ENCODE data around the gene SPATS2L.

The SPATS2L gene

GRCh38 chr2:200379481-200380090, 73.1 kb downstream of the SPATS2L start:
- TF ChIP-seq, protein P1, sequence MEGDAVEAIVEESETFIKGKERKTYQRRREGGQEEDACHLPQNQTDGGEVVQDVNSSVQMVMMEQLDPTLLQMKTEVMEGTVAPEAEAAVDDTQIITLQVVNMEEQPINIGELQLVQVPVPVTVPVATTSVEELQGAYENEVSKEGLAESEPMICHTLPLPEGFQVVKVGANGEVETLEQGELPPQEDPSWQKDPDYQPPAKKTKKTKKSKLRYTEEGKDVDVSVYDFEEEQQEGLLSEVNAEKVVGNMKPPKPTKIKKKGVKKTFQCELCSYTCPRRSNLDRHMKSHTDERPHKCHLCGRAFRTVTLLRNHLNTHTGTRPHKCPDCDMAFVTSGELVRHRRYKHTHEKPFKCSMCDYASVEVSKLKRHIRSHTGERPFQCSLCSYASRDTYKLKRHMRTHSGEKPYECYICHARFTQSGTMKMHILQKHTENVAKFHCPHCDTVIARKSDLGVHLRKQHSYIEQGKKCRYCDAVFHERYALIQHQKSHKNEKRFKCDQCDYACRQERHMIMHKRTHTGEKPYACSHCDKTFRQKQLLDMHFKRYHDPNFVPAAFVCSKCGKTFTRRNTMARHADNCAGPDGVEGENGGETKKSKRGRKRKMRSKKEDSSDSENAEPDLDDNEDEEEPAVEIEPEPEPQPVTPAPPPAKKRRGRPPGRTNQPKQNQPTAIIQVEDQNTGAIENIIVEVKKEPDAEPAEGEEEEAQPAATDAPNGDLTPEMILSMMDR (IDR thresholded peaks at IDR 0.05; ENCODE audit: poor library complexity, severe bottlenecking): no peak
- H3K27me3 ChIP-seq (ENCODE audit: insufficient read depth, poor library complexity, severe bottlenecking): no peaks in the 10 kb centered on the region
- peak; percentile 13; the same call in 1 of the 3 replicates for ATAC-seq (ENCODE audit: low read depth)
- no peak overlapping the region for H3K4me3 ChIP-seq (ENCODE audit: severe bottlenecking)
- H3K4me1 ChIP-seq (ENCODE audit: insufficient read depth, poor library complexity, severe bottlenecking): peaks cover 56% of the 10 kb centered on the region
- DNase-seq (ENCODE audit: low spot score): no peak
- no peaks in the 10 kb centered on the region for H3K36me3 ChIP-seq (ENCODE audit: low read depth)
- H3K9me3 ChIP-seq (ENCODE audit: severe bottlenecking): no peaks in the 10 kb centered on the region
- peak overlapping the region; percentile 74 for H3K27ac ChIP-seq (ENCODE audit: poor library complexity, severe bottlenecking)

DNA sequence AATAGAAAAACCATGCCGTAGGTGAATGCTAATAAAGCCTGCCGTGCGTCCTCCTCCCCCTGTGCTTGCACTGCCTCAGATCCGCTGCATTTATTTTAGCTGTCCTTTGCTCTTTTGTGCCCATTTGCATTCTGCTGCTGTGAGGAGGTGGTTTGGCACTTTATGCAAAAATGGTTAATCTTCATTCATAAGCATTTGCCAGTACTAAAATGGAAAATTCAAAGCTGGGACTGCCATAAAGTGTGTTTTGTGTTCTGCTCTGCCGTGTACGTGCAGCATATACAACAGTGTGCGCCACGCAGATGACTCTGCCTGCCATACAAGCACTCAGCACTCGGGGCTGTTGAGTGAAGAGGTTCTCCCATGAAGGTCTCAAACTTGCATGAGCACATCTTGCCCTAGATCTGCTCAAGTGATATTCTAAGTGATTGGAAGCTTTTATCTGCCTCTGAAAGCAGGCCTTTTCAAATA, 73.6 kb downstream of the SPATS2L start:
- TF ChIP-seq, protein P1 (IDR thresholded peaks at IDR 0.05; ENCODE audit: poor library complexity, severe bottlenecking): no peak
- no peaks in the 10 kb centered on the region for H3K36me3 ChIP-seq (ENCODE audit: low read depth)
- peak overlapping the region; percentile 74 for H3K27ac ChIP-seq (ENCODE audit: poor library complexity, severe bottlenecking)
- H3K4me1 ChIP-seq (ENCODE audit: insufficient read depth, poor library complexity, severe bottlenecking): peaks cover 56% of the 10 kb centered on the region
- DNase-seq (ENCODE audit: low spot score): no peak
- ATAC-seq (ENCODE audit: low read depth): no peak
- no peaks in the 10 kb centered on the region for H3K27me3 ChIP-seq (ENCODE audit: insufficient read depth, poor library complexity, severe bottlenecking)
- H3K4me3 ChIP-seq (ENCODE audit: severe bottlenecking): no peak overlapping the region
- H3K9me3 ChIP-seq (ENCODE audit: severe bottlenecking): no peaks in the 10 kb centered on the region

GRCh38 chr2:200380833-200381542, 74.5 kb downstream of the SPATS2L start:
- TF ChIP-seq, protein P1 (IDR thresholded peaks at IDR 0.05; ENCODE audit: poor library complexity, severe bottlenecking): no peak
- Histone ChIP-seq H3K9me3 (ENCODE audit: severe bottlenecking) (no peaks in the 10 kb centered on the region), H3K27me3 (ENCODE audit: insufficient read depth, poor library complexity, severe bottlenecking) (no peaks in the 10 kb centered on the region), H3K27ac (ENCODE audit: poor library complexity, severe bottlenecking) (peak overlapping the region; percentile 74), H3K36me3 (ENCODE audit: low read depth) (no peaks in the 10 kb centered on the region), H3K4me3 (ENCODE audit: severe bottlenecking) (no peak overlapping the region), H3K4me1 (ENCODE audit: insufficient read depth, poor library complexity, severe bottlenecking) (peaks cover 56% of the 10 kb centered on the region)
- ATAC-seq (ENCODE audit: low read depth) (peak; percentile 76), DNase-seq (ENCODE audit: low spot score) (no peak)

GRCh38 chr2:200382874-200383273, 76.4 kb downstream of the SPATS2L start:
- no peaks in the 10 kb centered on the region for H3K27me3 ChIP-seq (ENCODE audit: insufficient read depth, poor library complexity, severe bottlenecking)
- H3K27ac ChIP-seq (ENCODE audit: poor library complexity, severe bottlenecking): peak overlapping the region; percentile 49
- H3K36me3 ChIP-seq (ENCODE audit: low read depth): no peaks in the 10 kb centered on the region
- no peak overlapping the region for H3K4me3 ChIP-seq (ENCODE audit: severe bottlenecking)
- peaks cover 53% of the 10 kb centered on the region for H3K4me1 ChIP-seq (ENCODE audit: insufficient read depth, poor library complexity, severe bottlenecking)
- TF ChIP-seq, protein P1 (IDR thresholded peaks at IDR 0.05; ENCODE audit: poor library complexity, severe bottlenecking): no peak
- ATAC-seq (ENCODE audit: low read depth) (no peak), DNase-seq (ENCODE audit: low spot score) (no peak)
- no peaks in the 10 kb centered on the region for H3K9me3 ChIP-seq (ENCODE audit: severe bottlenecking)
